IMR-90 (cell line): Measurements from ENCODE around the gene PLPP7. TPM values are rescaled to one million over a fixed set of nuclear protein-coding genes. Genes with fewer than 3 reads are reported as not detected.

Experiments used
- ATAC-seq: fragments of 200-7000 bp; cut with Tn5 transposase; 2 replicates; pipeline ENCODE4 v1.9.1; 2020; ENCODE audit warnings: low read depth, mild to moderate bottlenecking, moderate library complexity
- BruUV-seq: library from RNA; stranded (reverse); fragments of 400-500 nt; replicated peaks from 2 replicates; lab custom pipeline; 2021; lab: Mats Ljungman, UMichigan
- CTCF ChIA-PET: fragments of 300-600 bp; formaldehyde crosslinking; extraction: SDS; loops from one replicate; lab custom pipeline; 2021; ENCODE audit warnings: antibody characterized with exemption; lab: Yijun Ruan, JAX
- POLR2A ChIA-PET: fragments of 300-600 bp; sonication (Branson Sonifier 250); formaldehyde crosslinking; loops from one replicate; lab custom pipeline; 2022; ENCODE audit warnings: antibody characterized with exemption; ENCODE audit not compliant: unreplicated experiment; lab: Charles Lee
- DNase-seq: peaks from one replicate; pipeline ENCODE4 v3.0.0; 2013
- H2AFZ ChIP-seq: replicated peaks from 2 replicates; pipeline ENCODE3; 2013; ENCODE audit warnings: low read length, mild to moderate bottlenecking; ENCODE audit not compliant: poor library complexity
- H2AK5ac ChIP-seq: 2 replicates; pipeline ENCODE4 v1.6.1; 2013; ENCODE audit warnings: low read depth, low read length, inconsistent platforms
- H2AK9ac ChIP-seq: replicated peaks from 2 replicates; pipeline ENCODE3; 2013; ENCODE audit warnings: mild to moderate bottlenecking, low read depth, low read length, moderate library complexity; ENCODE audit not compliant: poor library complexity
- H2BK120ac ChIP-seq: 2 replicates; pipeline ENCODE4 v1.6.1; 2013; ENCODE audit warnings: low read depth, low read length, inconsistent platforms
- H2BK15ac ChIP-seq: 3 replicates; pipeline ENCODE4 v1.6.1; 2013; ENCODE audit warnings: low read depth, low read length, inconsistent platforms
- H2BK20ac ChIP-seq: 2 replicates; pipeline ENCODE4 v1.6.1; 2013; ENCODE audit warnings: low read depth, mild to moderate bottlenecking, inconsistent platforms, low read length, moderate library complexity
- H2BK5ac ChIP-seq: 2 replicates; pipeline ENCODE4 v1.6.1; 2013; ENCODE audit warnings: mild to moderate bottlenecking, low read depth, low read length, inconsistent platforms; ENCODE audit not compliant: poor library complexity, severe bottlenecking
- H3K14ac ChIP-seq: replicated peaks from 2 replicates; pipeline ENCODE4 v1.6.1; 2013; ENCODE audit warnings: low read depth, low read length, inconsistent platforms
- H3K18ac ChIP-seq: 2 replicates; pipeline ENCODE4 v1.6.1; 2013; ENCODE audit warnings: low read depth, low read length, control low read depth
- H3K23ac ChIP-seq: 2 replicates; pipeline ENCODE4 v1.6.1; 2013; ENCODE audit warnings: low read depth, low read length, inconsistent platforms
- H3K27ac ChIP-seq: 2 replicates; pipeline ENCODE4 v1.5.1; 2013; ENCODE audit warnings: mild to moderate bottlenecking, control low read depth, low read length; ENCODE audit not compliant: insufficient read depth
- H3K27me3 ChIP-seq: 2 replicates; pipeline ENCODE4 v1.6.1; 2013; ENCODE audit warnings: low read length; ENCODE audit not compliant: control insufficient read depth, insufficient read depth
- H3K36me3 ChIP-seq: 2 replicates; pipeline ENCODE4 v1.6.1; 2013; ENCODE audit warnings: low read length, mixed read lengths; ENCODE audit not compliant: control insufficient read depth, insufficient read depth
- H3K4ac ChIP-seq: 2 replicates; pipeline ENCODE4 v1.6.1; 2013; ENCODE audit warnings: low read depth, low read length, inconsistent platforms
- H3K4me1 ChIP-seq: 2 replicates; pipeline ENCODE4 v1.6.1; 2013; ENCODE audit warnings: low read length, mixed read lengths; ENCODE audit not compliant: control insufficient read depth, insufficient read depth
- H3K4me2 ChIP-seq: 2 replicates; pipeline ENCODE4 v1.6.1; 2013; ENCODE audit warnings: low read depth, mild to moderate bottlenecking, control low read depth, low read length, moderate library complexity
- H3K4me3 ChIP-seq: 2 replicates; pipeline ENCODE4 v1.5.1; 2013; ENCODE audit warnings: low read depth, mild to moderate bottlenecking, control low read depth, low read length, moderate library complexity; ENCODE audit not compliant: insufficient read depth
- H3K56ac ChIP-seq: 2 replicates; pipeline ENCODE4 v1.6.1; 2013; ENCODE audit warnings: low read length, inconsistent platforms; ENCODE audit not compliant: insufficient read depth; ENCODE audit errors: extremely low read depth
- H3K79me1 ChIP-seq, 2 experiments: 2 replicates each; pipeline ENCODE4 v1.6.1; 2013; ENCODE audit warnings: low read length in 2 of 2, inconsistent platforms in 1 of 2, low read depth in 1 of 2
- H3K9ac ChIP-seq: 2 replicates; pipeline ENCODE4 v1.6.1; 2013; ENCODE audit warnings: low read depth, low read length, control low read depth
- H3K9me1 ChIP-seq: 2 replicates; pipeline ENCODE4 v1.6.1; 2013; ENCODE audit warnings: low read length, inconsistent platforms; ENCODE audit not compliant: insufficient read depth
- H3K9me3 ChIP-seq: 2 replicates; pipeline ENCODE4 v1.6.1; 2013; ENCODE audit warnings: low read length; ENCODE audit not compliant: control insufficient read depth, insufficient read depth
- H4K20me1 ChIP-seq: 2 replicates; pipeline ENCODE4 v1.6.1; 2013; ENCODE audit warnings: low read length, inconsistent platforms; ENCODE audit not compliant: insufficient read depth
- H4K5ac ChIP-seq: 2 replicates; pipeline ENCODE4 v1.6.1; 2013; ENCODE audit warnings: mild to moderate bottlenecking, low read depth, low read length, control low read depth
- H4K8ac ChIP-seq, 2 experiments: 2 replicates each; pipeline ENCODE4 v1.6.1; 2013; ENCODE audit warnings: low read depth in 2 of 2, low read length in 2 of 2, control low read depth in 1 of 2, inconsistent platforms in 1 of 2
- H4K91ac ChIP-seq: 2 replicates; pipeline ENCODE4 v1.6.1; 2013; ENCODE audit warnings: low read depth, low read length, inconsistent platforms; ENCODE audit not compliant: insufficient read depth
- BHLHE40 ChIP-seq: fragments of 150-350 bp; IDR thresholded peaks from 2 replicates; pipeline ENCODE4 v1.6.1; 2016; ENCODE audit warnings: mild to moderate bottlenecking, low read depth, low read length
- CHD1 ChIP-seq: IDR thresholded peaks from 2 replicates; pipeline ENCODE4 v1.6.1; 2012; ENCODE audit warnings: low read depth, low read length, improper control_type of control experiment
- FOS ChIP-seq: fragments of 150-350 bp; IDR thresholded peaks from 2 replicates; pipeline ENCODE4 v1.6.1; 2016; ENCODE audit warnings: low read depth, low read length
- MAZ ChIP-seq: IDR thresholded peaks from 2 replicates; pipeline ENCODE4 v1.6.1; 2012; ENCODE audit warnings: low read depth, mild to moderate bottlenecking, low read length, improper control_type of control experiment, moderate library complexity, borderline replicate concordance
- NFE2L2 ChIP-seq: fragments of 150-350 bp; IDR thresholded peaks from 2 replicates; pipeline ENCODE4 v1.6.1; 2016; ENCODE audit warnings: low read depth, mild to moderate bottlenecking, low read length
- POLR2A ChIP-seq: IDR thresholded peaks from 2 replicates; pipeline ENCODE4 v1.6.1; 2012; ENCODE audit warnings: mild to moderate bottlenecking, low read depth, low read length
- RAD21 ChIP-seq: IDR thresholded peaks from 2 replicates; pipeline ENCODE4 v1.6.1; 2012; ENCODE audit warnings: low read length, improper control_type of control experiment
- RCOR1 ChIP-seq: IDR thresholded peaks from 2 replicates; pipeline ENCODE4 v1.6.1; 2012; ENCODE audit warnings: mild to moderate bottlenecking, low read length, improper control_type of control experiment; ENCODE audit not compliant: insufficient replicate concordance
- RFX5 ChIP-seq: IDR thresholded peaks from 2 replicates; pipeline ENCODE4 v1.8.0; 2012; ENCODE audit warnings: low read depth, mild to moderate bottlenecking, low read length, moderate library complexity
- WGBS, 2 experiments: methylation state at CpG; one replicate each; pipeline versions ENCODE4 v1.1.5 to v1.1.7; 2013; ENCODE audit warnings: missing lambda C conversion rate in 2 of 2; ENCODE audit not compliant: insufficient read length in 1 of 2; ENCODE audit errors: extremely low coverage in 2 of 2; 5-methylcytosine and 5-hydroxymethylcytosine counted together
- dilution Hi-C: fragments of 300-500 bp; cut with HindIII; formaldehyde crosslinking; loops from one replicate; pipeline ENCODE4 v1.14.3; 2018; ENCODE audit warnings: low sequenced_read_pairs; ENCODE audit not compliant: unreplicated experiment
- in situ Hi-C: fragments of 300-500 bp; cut with MboI; formaldehyde crosslinking; loops from 3 replicates; pipeline ENCODE4 v1.14.3; 2019; ENCODE audit warnings: low sequenced_read_pairs, inconsistent platforms, mixed read lengths
- intact Hi-C: fragments of 100-400 bp; cut with micrococcal nuclease; formaldehyde crosslinking; loops from 2 replicates; pipeline ENCODE4 v1.10.0; 2022
- polyA plus RNA-seq, 3 experiments: library from polyadenylated mRNA; depleted of rRNA; stranded (reverse); fragments of >200 nt; gene quantifications; 2 replicates each; pipeline ENCODE4 v1.2.3, GENCODE V29; 2012; ENCODE audit warnings: low replicate concordance in 1 of 3
- total RNA-seq: library from RNA; depleted of rRNA; stranded (reverse); fragments of >200 nt; gene quantifications from 2 replicates; pipeline ENCODE4 v1.2.3, GENCODE V29; 2012
- TF ChIP-seq, protein P1 (sequence below): conservative IDR thresholded peaks from 2 replicates; pipeline ENCODE4 v1.5.1; 2012; ENCODE audit warnings: mild to moderate bottlenecking, low read depth, low read length, improper control_type of control experiment
- TF ChIP-seq, protein P2 (sequence below): fragments of 150-350 bp; IDR thresholded peaks from 2 replicates; pipeline ENCODE4 v1.6.1; 2017; ENCODE audit warnings: mild to moderate bottlenecking, antibody characterized with exemption, low read length, low read depth

The PLPP7 gene
- total and polyA plus RNA-seq, 2 of the 4 experiments (the other 2 are of a cell fraction): 0.54 to 1.2 TPM

DNA sequence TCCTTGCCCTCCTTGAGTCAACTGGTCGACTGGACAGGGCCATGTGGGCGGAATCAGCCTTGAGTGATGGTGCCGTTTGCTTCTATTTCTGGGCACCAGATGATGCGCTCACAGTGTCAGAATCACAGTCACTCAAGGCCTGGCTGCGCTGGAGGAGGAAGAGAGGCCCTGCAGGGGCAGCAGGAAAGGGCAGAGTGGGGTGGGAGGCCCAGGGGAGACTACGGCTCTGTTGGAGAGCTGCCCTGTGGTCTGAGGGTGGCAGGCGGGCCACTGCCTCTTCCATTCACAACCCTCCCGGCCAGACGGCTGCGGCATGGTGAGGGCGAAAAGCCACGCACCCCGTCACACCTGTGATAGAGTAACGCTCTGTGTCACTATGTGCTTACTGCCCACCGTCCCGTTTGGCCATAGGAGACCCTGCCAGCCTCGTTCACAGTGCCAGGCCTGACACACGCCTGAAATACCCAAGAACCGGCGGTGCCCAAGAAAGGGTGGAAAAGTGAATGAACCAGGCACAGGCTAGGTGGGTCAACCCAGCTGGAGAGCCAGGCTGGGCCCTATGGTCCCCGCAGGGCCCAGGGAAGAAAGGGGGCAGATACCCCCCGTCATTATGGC, 9.9 kb downstream of the PLPP7 start:
- Histone ChIP-seq H2BK20ac (no peak overlapping the region), H4K91ac (no peak overlapping the region), H3K27me3 (peaks cover 6% of the 10 kb centered on the region; the same call in 1 of the 2 replicates), H3K18ac (no peak overlapping the region), H3K27ac (no peak overlapping the region), H2BK120ac (no peak overlapping the region), H3K56ac (no peak overlapping the region), H4K5ac (no peak overlapping the region), H2BK15ac (no peak overlapping the region), H4K20me1 (no peaks in the 10 kb centered on the region; the same call in 1 of the 2 replicates), H4K8ac (no peak overlapping the region), H3K9ac (no peak overlapping the region), H3K14ac (no peak overlapping the region), H3K9me3 (no peaks in the 10 kb centered on the region), H2AK5ac (no peak overlapping the region), H3K4me1 (no peaks in the 10 kb centered on the region), H2AFZ (no peak overlapping the region), H3K4me2 (no peak overlapping the region), H3K23ac (no peak overlapping the region), H3K4ac (no peak overlapping the region), H3K4me3 (no peak overlapping the region), H3K36me3 (no peaks in the 10 kb centered on the region), H3K9me1 (no peaks in the 10 kb centered on the region), H2BK5ac (no peak overlapping the region), H2AK9ac (no peak overlapping the region), H3K79me1 (no peaks in the 10 kb centered on the region)
- DNase-seq (no peak), ATAC-seq (no peak)
- in situ Hi-C loops (no loop called here), intact Hi-C loops (no loop called here), dilution Hi-C loops (no loop called here)
- no TSS peak for BruUV-seq
- ChIA-PET CTCF (no interaction called here), POLR2A (no interaction called here)
- 84% methylated on average over 9 of the region's 22 CpGs; no CpG with 5 or more reads in 1 of the 2 experiments for WGBS, 2 experiments
- TF ChIP-seq BHLHE40 (no peak), RFX5 (no peak), MAZ (no peak), RAD21 (no peak), CHD1 (no peak), RCOR1 (no peak), NFE2L2 (no peak), POLR2A (no peak), FOS (no peak)
- TF ChIP-seq, protein P1, sequence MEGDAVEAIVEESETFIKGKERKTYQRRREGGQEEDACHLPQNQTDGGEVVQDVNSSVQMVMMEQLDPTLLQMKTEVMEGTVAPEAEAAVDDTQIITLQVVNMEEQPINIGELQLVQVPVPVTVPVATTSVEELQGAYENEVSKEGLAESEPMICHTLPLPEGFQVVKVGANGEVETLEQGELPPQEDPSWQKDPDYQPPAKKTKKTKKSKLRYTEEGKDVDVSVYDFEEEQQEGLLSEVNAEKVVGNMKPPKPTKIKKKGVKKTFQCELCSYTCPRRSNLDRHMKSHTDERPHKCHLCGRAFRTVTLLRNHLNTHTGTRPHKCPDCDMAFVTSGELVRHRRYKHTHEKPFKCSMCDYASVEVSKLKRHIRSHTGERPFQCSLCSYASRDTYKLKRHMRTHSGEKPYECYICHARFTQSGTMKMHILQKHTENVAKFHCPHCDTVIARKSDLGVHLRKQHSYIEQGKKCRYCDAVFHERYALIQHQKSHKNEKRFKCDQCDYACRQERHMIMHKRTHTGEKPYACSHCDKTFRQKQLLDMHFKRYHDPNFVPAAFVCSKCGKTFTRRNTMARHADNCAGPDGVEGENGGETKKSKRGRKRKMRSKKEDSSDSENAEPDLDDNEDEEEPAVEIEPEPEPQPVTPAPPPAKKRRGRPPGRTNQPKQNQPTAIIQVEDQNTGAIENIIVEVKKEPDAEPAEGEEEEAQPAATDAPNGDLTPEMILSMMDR: no peak
- TF ChIP-seq, protein P2, sequence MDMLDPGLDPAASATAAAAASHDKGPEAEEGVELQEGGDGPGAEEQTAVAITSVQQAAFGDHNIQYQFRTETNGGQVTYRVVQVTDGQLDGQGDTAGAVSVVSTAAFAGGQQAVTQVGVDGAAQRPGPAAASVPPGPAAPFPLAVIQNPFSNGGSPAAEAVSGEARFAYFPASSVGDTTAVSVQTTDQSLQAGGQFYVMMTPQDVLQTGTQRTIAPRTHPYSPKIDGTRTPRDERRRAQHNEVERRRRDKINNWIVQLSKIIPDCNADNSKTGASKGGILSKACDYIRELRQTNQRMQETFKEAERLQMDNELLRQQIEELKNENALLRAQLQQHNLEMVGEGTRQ: no peak
